ENCODE measurements around the gene KRT79.

The KRT79 gene

DNA sequence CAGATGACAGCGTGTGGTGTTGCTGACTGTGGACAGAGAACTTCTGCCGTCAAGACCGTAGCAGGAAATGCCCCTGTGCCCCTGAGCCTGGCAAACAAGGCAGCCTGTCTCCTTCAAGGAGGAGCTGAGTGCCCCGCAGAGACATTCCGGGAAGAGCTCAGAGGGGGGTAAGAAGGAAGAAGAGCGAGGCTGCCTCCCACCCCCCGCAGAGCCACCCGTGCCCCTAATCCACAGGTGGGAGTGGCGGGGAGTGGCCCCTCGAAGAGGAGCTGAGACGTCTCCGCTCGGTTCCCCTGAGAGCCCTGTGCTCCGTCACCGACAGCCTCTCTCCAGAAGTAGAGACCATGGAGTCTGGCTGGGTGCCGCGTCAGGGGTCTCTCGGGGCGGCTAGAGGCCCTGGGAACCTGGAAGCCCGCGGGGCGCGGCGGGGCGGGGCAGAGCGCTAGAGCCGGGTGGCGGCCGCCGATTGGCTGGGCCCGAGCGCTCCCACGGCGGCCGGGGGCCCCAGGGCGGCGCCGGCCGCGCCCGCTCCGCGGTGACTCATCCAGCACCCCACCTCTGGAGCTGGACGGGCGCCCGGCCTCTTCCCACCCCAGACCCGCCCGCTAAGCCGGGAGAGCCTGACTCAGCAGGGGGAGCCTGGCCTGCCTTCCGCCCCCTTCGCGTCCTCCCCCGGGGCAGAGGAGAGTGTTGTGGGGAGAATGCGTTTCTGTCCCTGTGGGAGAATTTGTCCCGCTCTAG, 39.9 kb upstream of the KRT79 start:
- Histone ChIP-seq H3K9me2 (replicated peaks; ENCODE audit: control insufficient read depth, low read length) (no peaks in the 10 kb centered on the region), H3K79me2 (ENCODE audit: control insufficient read depth, low read length) (no peaks in the 10 kb centered on the region), H3K4me1 (ENCODE audit: control insufficient read depth, low read length) (peaks cover 35% of the 10 kb centered on the region), H3K4me2 (ENCODE audit: low read length) (peak overlapping the region; percentile 63), H3K27ac (ENCODE audit: low read depth, low read length) (no peak overlapping the region), H3K4me3 (ENCODE audit: low read length) (peak overlapping the region; percentile 53), H3K9me3 (ENCODE audit: control insufficient read depth, insufficient read depth, low read length) (no peaks in the 10 kb centered on the region), H4K20me1 (ENCODE audit: control insufficient read depth, insufficient read depth, low read depth, low read length) (no peaks in the 10 kb centered on the region), H3F3A (ENCODE audit: control insufficient read depth, insufficient read depth) (no peaks in the 10 kb centered on the region), H3K27me3 (ENCODE audit: control insufficient read depth, low read length) (peaks cover 15% of the 10 kb centered on the region), H3K36me3 (ENCODE audit: control insufficient read depth, low read length) (no peaks in the 10 kb centered on the region)
- TF ChIP-seq, protein P1, sequence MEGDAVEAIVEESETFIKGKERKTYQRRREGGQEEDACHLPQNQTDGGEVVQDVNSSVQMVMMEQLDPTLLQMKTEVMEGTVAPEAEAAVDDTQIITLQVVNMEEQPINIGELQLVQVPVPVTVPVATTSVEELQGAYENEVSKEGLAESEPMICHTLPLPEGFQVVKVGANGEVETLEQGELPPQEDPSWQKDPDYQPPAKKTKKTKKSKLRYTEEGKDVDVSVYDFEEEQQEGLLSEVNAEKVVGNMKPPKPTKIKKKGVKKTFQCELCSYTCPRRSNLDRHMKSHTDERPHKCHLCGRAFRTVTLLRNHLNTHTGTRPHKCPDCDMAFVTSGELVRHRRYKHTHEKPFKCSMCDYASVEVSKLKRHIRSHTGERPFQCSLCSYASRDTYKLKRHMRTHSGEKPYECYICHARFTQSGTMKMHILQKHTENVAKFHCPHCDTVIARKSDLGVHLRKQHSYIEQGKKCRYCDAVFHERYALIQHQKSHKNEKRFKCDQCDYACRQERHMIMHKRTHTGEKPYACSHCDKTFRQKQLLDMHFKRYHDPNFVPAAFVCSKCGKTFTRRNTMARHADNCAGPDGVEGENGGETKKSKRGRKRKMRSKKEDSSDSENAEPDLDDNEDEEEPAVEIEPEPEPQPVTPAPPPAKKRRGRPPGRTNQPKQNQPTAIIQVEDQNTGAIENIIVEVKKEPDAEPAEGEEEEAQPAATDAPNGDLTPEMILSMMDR (IDR thresholded peaks at IDR 0.05; ENCODE audit: low read depth, low read length, poor library complexity, severe bottlenecking): no peak
- TF ChIP-seq EZH2phosphoT487 (IDR thresholded peaks at IDR 0.05; ENCODE audit: borderline replicate concordance, low read length): no peak

DNA sequence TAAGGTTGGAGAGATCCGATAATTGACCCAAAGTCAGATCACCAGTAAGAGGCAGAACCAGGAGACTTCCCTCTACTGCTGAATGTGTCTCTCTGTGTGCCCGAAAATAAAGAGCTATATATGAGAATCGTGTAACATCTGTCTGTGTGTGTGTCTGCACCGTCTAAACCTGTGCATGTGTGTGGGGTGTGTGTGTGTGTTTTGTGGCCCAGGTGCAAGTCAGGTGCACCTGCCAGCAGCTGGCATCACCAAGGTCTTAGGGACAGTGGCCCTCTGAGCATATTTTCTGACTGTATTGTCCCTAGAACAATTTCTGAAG, 39.4 kb upstream of the KRT79 start:
- H3K27ac ChIP-seq (ENCODE audit: low read depth, low read length): no peak overlapping the region
- no peaks in the 10 kb centered on the region for H4K20me1 ChIP-seq (ENCODE audit: control insufficient read depth, insufficient read depth, low read depth, low read length)
- H3K4me1 ChIP-seq (ENCODE audit: control insufficient read depth, low read length): peaks cover 30% of the 10 kb centered on the region
- no peaks in the 10 kb centered on the region for H3K9me2 ChIP-seq (replicated peaks; ENCODE audit: control insufficient read depth, low read length)
- no peaks in the 10 kb centered on the region for H3K9me3 ChIP-seq (ENCODE audit: control insufficient read depth, insufficient read depth, low read length)
- H3F3A ChIP-seq (ENCODE audit: control insufficient read depth, insufficient read depth): no peaks in the 10 kb centered on the region
- peak overlapping the region; percentile 53; the same call in 1 of the 2 replicates for H3K4me3 ChIP-seq (ENCODE audit: low read length)
- H3K36me3 ChIP-seq (ENCODE audit: control insufficient read depth, low read length): no peaks in the 10 kb centered on the region
- TF ChIP-seq, protein P1 (IDR thresholded peaks at IDR 0.05; ENCODE audit: low read depth, low read length, poor library complexity, severe bottlenecking): no peak
- no peak for TF ChIP-seq EZH2phosphoT487 (IDR thresholded peaks at IDR 0.05; ENCODE audit: borderline replicate concordance, low read length)
- H3K79me2 ChIP-seq (ENCODE audit: control insufficient read depth, low read length): no peaks in the 10 kb centered on the region
- H3K27me3 ChIP-seq (ENCODE audit: control insufficient read depth, low read length): peaks cover 15% of the 10 kb centered on the region
- H3K4me2 ChIP-seq (ENCODE audit: low read length): peak overlapping the region; percentile 63; the same call in 1 of the 2 replicates

DNA sequence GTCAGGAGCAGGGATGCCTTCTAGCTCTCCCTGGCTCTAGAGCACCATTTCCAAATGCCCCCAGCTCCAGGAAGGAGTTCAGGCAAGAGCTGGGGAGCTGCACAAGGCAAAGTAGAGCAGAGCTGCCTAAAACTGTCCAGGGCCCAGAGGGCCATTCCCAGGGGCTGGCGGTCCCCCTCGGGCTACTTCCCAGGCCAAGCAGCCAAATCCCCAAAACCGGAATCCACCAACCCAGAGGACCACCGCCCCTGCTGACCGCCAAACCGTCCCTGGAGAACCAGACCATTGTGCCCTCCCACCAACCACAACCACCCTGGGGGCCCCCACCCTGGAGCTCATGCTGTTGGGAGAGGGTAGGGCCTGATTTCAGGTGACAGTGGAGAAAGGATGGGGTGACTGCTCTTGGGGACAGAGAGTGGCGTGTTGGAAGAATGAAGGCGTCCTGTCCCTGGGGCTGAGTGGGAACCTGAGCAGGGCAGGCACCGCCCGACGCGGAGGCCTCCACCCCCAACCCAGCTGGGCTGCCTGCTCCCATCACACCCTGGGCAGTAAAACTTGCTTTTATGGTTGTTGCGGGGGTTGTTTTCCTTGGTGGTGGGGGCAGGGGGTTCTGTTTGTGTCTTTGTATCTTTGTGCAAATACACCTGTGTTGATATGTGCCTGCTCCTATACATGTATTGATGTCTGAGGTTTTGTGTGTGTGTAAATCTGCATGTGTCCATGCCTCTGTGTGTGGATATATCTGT, 38.7 kb upstream of the KRT79 start:
- Histone ChIP-seq H3K4me2 (ENCODE audit: low read length) (no peak overlapping the region), H4K20me1 (ENCODE audit: control insufficient read depth, insufficient read depth, low read depth, low read length) (no peaks in the 10 kb centered on the region), H3K79me2 (ENCODE audit: control insufficient read depth, low read length) (no peaks in the 10 kb centered on the region)

More for the DNA sequence above, 38.7 kb upstream of the KRT79 start:
- no peaks in the 10 kb centered on the region for H3K36me3 ChIP-seq (ENCODE audit: control insufficient read depth, low read length)
- H3K9me3 ChIP-seq (ENCODE audit: control insufficient read depth, insufficient read depth, low read length): no peaks in the 10 kb centered on the region
- H3K9me2 ChIP-seq (replicated peaks; ENCODE audit: control insufficient read depth, low read length): no peaks in the 10 kb centered on the region
- H3F3A ChIP-seq (ENCODE audit: control insufficient read depth, insufficient read depth): no peaks in the 10 kb centered on the region
- H3K4me3 ChIP-seq (ENCODE audit: low read length): no peak overlapping the region
- H3K4me1 ChIP-seq (ENCODE audit: control insufficient read depth, low read length): peaks cover 26% of the 10 kb centered on the region
- TF ChIP-seq, protein P1 (IDR thresholded peaks at IDR 0.05; ENCODE audit: low read depth, low read length, poor library complexity, severe bottlenecking): no peak
- no peak for TF ChIP-seq EZH2phosphoT487 (IDR thresholded peaks at IDR 0.05; ENCODE audit: borderline replicate concordance, low read length)
- H3K27ac ChIP-seq (ENCODE audit: low read depth, low read length): no peak overlapping the region
- H3K27me3 ChIP-seq (ENCODE audit: control insufficient read depth, low read length): peaks cover 15% of the 10 kb centered on the region

Data from DOHH2 (cell line).